NCI-H146 treated with DMSO at 0.1 percent for 48 hours (cell line): ENCODE results near the gene FOLH1.
"Not testable (repeated sequence)": the region's sequence is repeated elsewhere in the genome, so short reads cannot be mapped to it uniquely, and the experiment has no call there.

Experiments used
- DNase-seq: peaks from one replicate; lab custom pipeline; 2025; ENCODE audit not compliant: unreplicated experiment; lab: John Stamatoyannopoulos, UW

FOLH1 gene

GRCh38 chr11:49184756-49185155 is 23.6 kb downstream of the FOLH1 start:
- not testable (repeated sequence) for DNase-seq

DNA sequence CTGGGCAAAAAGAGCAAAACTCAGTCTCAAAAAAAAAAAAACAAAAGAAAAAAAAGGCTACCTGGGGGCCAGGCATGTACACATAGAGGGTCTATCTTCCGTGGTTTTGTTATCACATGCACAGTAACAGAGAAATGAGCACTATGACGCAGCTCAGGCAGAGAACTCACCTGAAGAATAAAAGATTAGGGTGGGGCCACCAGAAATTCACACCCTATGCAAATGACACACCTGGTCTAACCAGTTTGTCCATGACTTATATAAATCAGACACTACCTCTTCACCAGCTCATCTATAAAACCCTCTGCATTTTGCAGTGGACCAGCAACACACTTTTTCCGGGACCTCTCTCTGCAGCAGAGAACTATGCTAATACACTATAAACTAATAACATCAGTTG is 30.5 kb downstream of the FOLH1 start:
- not testable (repeated sequence) for DNase-seq

GRCh38 chr11:49175378-49175777 is 33.0 kb downstream of the FOLH1 start:
- not testable (repeated sequence) for DNase-seq

DNA sequence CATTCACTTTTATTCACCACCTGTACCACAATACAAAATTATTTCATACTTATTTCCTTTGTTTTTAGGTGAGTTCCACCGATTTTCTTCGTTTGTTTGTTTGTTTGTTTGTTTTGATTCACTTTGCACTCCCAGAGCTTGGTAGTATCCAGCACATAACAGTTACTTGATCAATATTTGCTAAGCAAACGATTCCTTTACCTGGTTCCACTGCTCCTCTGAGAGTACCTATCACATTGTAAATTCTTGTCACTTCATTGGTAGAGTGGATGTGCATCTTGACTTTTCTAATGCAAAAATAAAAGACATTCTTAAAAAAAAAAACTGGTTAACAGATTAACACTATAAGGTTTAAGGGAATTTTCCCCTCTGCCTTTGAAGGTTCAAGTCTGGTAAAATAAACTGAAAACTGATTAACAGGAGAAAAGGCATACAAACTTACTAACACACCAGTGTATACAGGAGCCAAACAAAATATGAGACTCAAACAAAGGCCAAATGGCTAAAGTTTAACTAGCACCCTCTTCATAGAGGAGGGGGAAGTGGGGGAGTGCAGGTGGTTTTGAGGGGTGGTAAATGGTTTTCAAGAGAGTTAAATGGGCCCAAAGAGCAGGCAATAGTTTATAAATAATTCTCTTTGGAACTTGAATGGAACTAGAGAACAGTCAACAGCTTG is 33.6 kb downstream of the FOLH1 start:
- not testable (repeated sequence) for DNase-seq

DNA sequence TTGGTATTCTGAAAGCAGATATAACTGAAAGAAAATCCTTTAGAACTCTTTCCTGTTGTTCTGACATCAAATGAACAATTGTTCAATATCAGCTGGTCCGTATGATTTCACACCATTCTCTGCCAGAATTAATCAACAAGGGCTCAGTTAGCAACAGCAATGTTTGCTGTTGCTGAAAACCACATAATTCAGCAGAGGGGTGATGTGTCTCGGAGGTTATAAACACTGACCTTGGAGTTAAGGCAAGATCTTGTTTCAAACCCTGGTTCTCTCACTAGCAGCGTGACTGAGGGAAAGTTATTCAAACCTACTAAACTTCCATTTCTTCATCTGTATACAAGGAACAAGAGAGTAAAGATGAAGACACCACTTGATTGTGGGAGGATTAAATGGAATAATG is 36.8 kb downstream of the FOLH1 start:
- not testable (repeated sequence) for DNase-seq

GRCh38 chr11:49169579-49169978 is 38.8 kb downstream of the FOLH1 start:
- not testable (repeated sequence) for DNase-seq

DNA sequence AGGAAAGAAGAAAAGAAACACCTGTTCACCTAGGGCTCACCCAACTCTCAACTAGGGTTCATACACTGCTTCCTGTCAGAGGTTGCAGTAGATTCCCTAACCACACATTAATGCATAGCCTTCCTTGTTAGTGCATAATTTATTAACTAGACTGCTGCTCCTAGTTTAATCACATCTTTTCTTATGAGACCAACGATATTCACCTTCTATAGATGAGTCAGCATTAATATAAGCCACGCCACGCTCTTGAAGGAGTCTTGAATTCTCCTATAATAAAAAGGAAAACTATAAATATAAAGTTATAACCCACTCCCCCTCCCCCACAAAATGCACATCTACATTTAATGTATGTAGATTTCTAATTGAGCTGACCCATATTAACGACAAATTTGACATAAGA is 39.4 kb downstream of the FOLH1 start:
- DNase-seq = not testable (repeated sequence)

DNA sequence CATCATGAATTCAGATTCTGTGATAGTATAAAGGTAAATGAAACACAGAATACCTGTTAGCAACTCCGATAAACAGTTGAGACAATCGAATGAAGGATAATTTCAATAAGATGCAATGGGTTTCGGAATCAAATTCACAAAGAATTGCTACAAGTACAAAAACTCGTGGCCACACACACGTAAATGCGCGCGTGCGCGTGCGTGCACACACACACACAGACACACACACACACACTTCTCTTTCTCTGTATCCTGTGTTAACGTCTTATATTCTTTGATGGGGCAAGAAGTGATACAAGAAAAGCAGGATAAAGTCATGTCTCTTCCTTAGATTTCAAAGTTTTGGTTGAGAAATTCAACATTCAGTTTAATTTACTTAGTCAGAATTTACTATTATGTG is 57.2 kb downstream of the FOLH1 start:
- no peak for DNase-seq

DNA sequence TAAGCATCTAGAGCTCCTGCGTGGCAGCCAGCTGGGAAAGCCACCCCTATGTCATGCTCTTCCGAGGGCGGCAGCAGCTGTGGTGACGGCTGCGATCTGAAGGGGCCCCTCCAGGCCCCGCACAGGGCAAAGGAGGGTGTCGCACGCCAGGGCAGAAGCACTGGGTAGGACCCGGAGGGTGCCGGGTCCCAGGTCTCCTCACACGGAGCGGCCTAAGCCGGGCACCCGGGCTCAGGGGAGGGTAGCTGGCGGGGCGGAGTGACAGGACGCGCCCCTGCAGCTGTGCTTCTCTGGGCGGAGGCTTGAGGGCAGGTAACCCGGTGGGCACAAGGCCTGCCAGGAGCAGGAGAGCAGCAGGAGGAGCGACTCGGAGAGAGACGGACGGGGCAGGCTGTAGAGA is 106.0 kb downstream of the FOLH1 start:
- not testable (repeated sequence) for DNase-seq
